ENCODE results near the gene TES. TPM values are rescaled to one million over a fixed set of nuclear protein-coding genes. Genes with fewer than 3 reads are reported as not detected.

TES gene
- total and polyA plus RNA-seq, 2 of the 8 experiments (the other 6 are each of a cell fraction or from before 2014, with no cell fraction given) = 18.2 to 36.3 TPM

GRCh38 chr7:116180302-116180701 is 30.0 kb upstream of the TES start:
- Histone ChIP-seq H3K4me3 (ENCODE audit: extremely low read depth in 1 of 4, insufficient read depth in 2 of 4, low read depth in 3 of 4, low read length in 4 of 4) (no peak overlapping the region), H2BK120ac (replicated peaks; ENCODE audit: low read depth, low read length) (no peak overlapping the region), H3K23ac (ENCODE audit: insufficient read length) (no peak overlapping the region), H3K56ac (replicated peaks; ENCODE audit: insufficient read length, low read depth, low read length) (no peak overlapping the region), H2AK5ac (ENCODE audit: low read depth, low read length) (no peak overlapping the region), H3K18ac (ENCODE audit: extremely low read depth, low read length) (no peak overlapping the region), H3K27ac (ENCODE audit: low read depth, low read length) (no peak overlapping the region), H3K23me2 (ENCODE audit: low read depth, low read length) (no peaks in the 10 kb centered on the region), H4K91ac (replicated peaks; ENCODE audit: insufficient read length, low read length) (no peak overlapping the region), H4K8ac (ENCODE audit: extremely low read depth, insufficient read depth, low read length) (no peak overlapping the region), H3K14ac (ENCODE audit: insufficient read length) (no peak overlapping the region), H3K9ac (replicated peaks in 1 of 4; ENCODE audit: extremely low read depth in 1 of 4, low read depth in 3 of 4, low read length in 3 of 4) (no peak overlapping the region), H4K20me1 (replicated peaks in 1 of 2; ENCODE audit: control insufficient read depth in 1 of 2, insufficient read depth in 2 of 2, low read length in 2 of 2) (no peaks in the 10 kb centered on the region), H2AFZ (ENCODE audit: low read length) (peak overlapping the region; percentile 92), H3K27me3 (replicated peaks in 1 of 4; ENCODE audit: control insufficient read depth in 3 of 4, extremely low read depth in 1 of 4, insufficient read depth in 3 of 4, low read length in 3 of 4) (no peaks in the 10 kb centered on the region), H3K9me3 (ENCODE audit: insufficient read depth in 2 of 2, low read depth in 1 of 2, low read length in 1 of 2) (peaks cover 0 to under 1% of the 10 kb centered on the region in 2 experiments; a peak in 1 of 4 replicates), H4K5ac (ENCODE audit: insufficient read length, low read depth, low read length) (no peak overlapping the region), H2BK20ac (ENCODE audit: low read length) (no peak overlapping the region), H3K4me2 (ENCODE audit: insufficient read depth in 1 of 2, low read depth in 2 of 2, low read length in 2 of 2) (no peak overlapping the region), H2BK15ac (ENCODE audit: low read length) (no peak overlapping the region), H3K36me3 (ENCODE audit: control insufficient read depth in 2 of 4, insufficient read depth in 4 of 4, low read length in 3 of 4) (no peaks in the 10 kb centered on the region), H3K4me1 (replicated peaks in 1 of 4; ENCODE audit: control insufficient read depth in 3 of 4, insufficient read depth in 4 of 4, low read length in 3 of 4) (no peaks in the 10 kb centered on the region), H3K79me2 (ENCODE audit: control insufficient read depth in 1 of 2, insufficient read depth in 2 of 2, low read length in 2 of 2) (no peaks in the 10 kb centered on the region), H2BK12ac (ENCODE audit: low read depth, low read length) (no peak overlapping the region), H2BK5ac (ENCODE audit: low read depth, low read length) (no peak overlapping the region), H3K79me1 (ENCODE audit: low read depth, low read length) (no peaks in the 10 kb centered on the region), H3K4ac (replicated peaks; ENCODE audit: insufficient read length, low read depth, low read length) (no peak overlapping the region)
- DNase-seq (ENCODE audit: low read depth in 1 of 2, low spot score in 2 of 2) (peak in 1 of 2 experiments; percentile 48), FAIRE-seq (no peak)
- CTCF ChIA-PET (ENCODE audit: partially characterized antibody) = interaction anchor here (0.5 to 6.9 kb wide), 38 partner anchors 9 to 1320 kb away, joined by 3 to 175 read pairs (median 5); partner anchors contain the start of gene TES
- TF ChIP-seq TEAD4 (IDR thresholded peaks at IDR 0.05; ENCODE audit: low read depth, low read length) (0 out of 2 replicates have a peak, but pooled peaks have one; percentile 3), SP2 (IDR thresholded peaks at IDR 0.05; ENCODE audit: low read length) (no peak), HDAC6 (IDR thresholded peaks at IDR 0.05; ENCODE audit: low read depth, low read length) (no peak), CTCF (IDR thresholded peaks at IDR 0.05; ENCODE audit: control extremely low read depth in 1 of 3, insufficient read depth in 1 of 3, low read depth in 1 of 3, low read length in 3 of 3) (peak in 2 of 3 experiments; percentile 70; a peak in 3 of 4 replicates), RAD21 (IDR thresholded peaks at IDR 0.05 in 1 of 2, conservative IDR thresholded peaks at IDR 0.05 in 1 of 2; ENCODE audit: low read depth in 2 of 2, low read length in 2 of 2) (peak; percentile 75 to 77), YY1 (IDR thresholded peaks at IDR 0.05; ENCODE audit: low read depth, low read length) (no peak)
- POLR2A ChIA-PET (ENCODE audit: partially characterized antibody) = no interaction called here
- WGBS, 2 experiments (ENCODE audit: extremely low coverage in 1 of 2, insufficient coverage in 1 of 2, insufficient read length in 1 of 2, insufficient replicate concordance in 2 of 2, low coverage in 1 of 2, low lambda C conversion rate in 2 of 2, missing lambda C conversion rate in 1 of 2) = 89% methylated on average over 2 of the region's 2 CpGs; no CpG with 5 or more reads in 1 of the 2 experiments
